Spleen (tissue), 11 donors: ENCODE data around the gene PANK1. TPM values are rescaled to one million over a fixed set of nuclear protein-coding genes. Genes with fewer than 3 reads are reported as not detected.

Experiments used
- DNase-seq: peaks from one replicate; pipeline ENCODE4 v3.0.0-alpha.2; 2020
- H3K27ac ChIP-seq, 8 donors: fragments of 200-600 bp; sonication (generic) in 7 of 8; 1 replicate in 4 of 8; 2 replicates in 4 of 8; pipeline versions ENCODE4 v1.5.0 to v1.8.0; 2016 to 2021; ENCODE audit warnings: inconsistent platforms in 4 of 8, mild to moderate bottlenecking in 4 of 8, moderate library complexity in 1 of 8
- H3K27me3 ChIP-seq, 7 donors: fragments of 200-600 bp; sonication (generic) in 6 of 7; replicated peaks in 1 of 7; 1 replicate in 4 of 7; 2 replicates in 3 of 7; pipeline versions ENCODE4 v1.5.0 to v1.8.0; 2016 to 2021; ENCODE audit warnings: inconsistent platforms in 3 of 7, mild to moderate bottlenecking in 1 of 7
- H3K36me3 ChIP-seq, 6 donors: fragments of 200-600 bp; sonication (generic) in 5 of 6; 1 replicate in 4 of 6; 2 replicates in 2 of 6; pipeline versions ENCODE4 v1.5.0 to v1.8.0; 2016 to 2021; ENCODE audit warnings: inconsistent platforms in 2 of 6
- H3K4me1 ChIP-seq, 6 donors: fragments of 200-600 bp; sonication (generic) in 5 of 6; 1 replicate in 3 of 6; 2 replicates in 3 of 6; pipeline versions ENCODE4 v1.5.0 to v1.8.0; 2016 to 2021; ENCODE audit warnings: inconsistent platforms in 3 of 6
- H3K4me3 ChIP-seq, 8 donors: fragments of 200-600 bp; sonication (generic) in 7 of 8; 1 replicate in 4 of 8; 2 replicates in 4 of 8; pipeline versions ENCODE4 v1.5.0 to v1.8.0; 2016 to 2021; ENCODE audit warnings: inconsistent platforms in 4 of 8, mild to moderate bottlenecking in 4 of 8, moderate library complexity in 2 of 8
- H3K9me3 ChIP-seq, 8 donors: fragments of 200-600 bp; sonication (generic) in 7 of 8; 1 replicate in 4 of 8; 2 replicates in 4 of 8; pipeline versions ENCODE4 v1.5.0 to v1.8.0; 2016 to 2021; ENCODE audit warnings: inconsistent platforms in 4 of 8
- POLR2A ChIP-seq, 3 donors: fragments of 450-650 bp; IDR thresholded peaks; one replicate each; pipeline ENCODE4 v1.5.1; 2017; ENCODE audit warnings: antibody characterized with exemption in 3 of 3, mild to moderate bottlenecking in 1 of 3
- POLR2AphosphoS5 ChIP-seq, 3 donors: sonication (generic); formaldehyde crosslinking; IDR thresholded peaks; one replicate each; pipeline ENCODE4 v1.5.1; 2017; ENCODE audit warnings: antibody characterized with exemption in 3 of 3
- WGBS, 5 donors: extraction: QIAGEN DNeasy Blood & Tissue Kit in 3 of 5; methylation state at CpG; one replicate each; pipeline versions ENCODE4 v1.1.5 to v1.1.7; 2013 to 2018; 5-methylcytosine and 5-hydroxymethylcytosine counted together
- intact Hi-C: fragments of 100-400 bp; cut with DNase I; formaldehyde crosslinking; loops from one replicate; pipeline ENCODE4 v1.15.0; 2023; ENCODE audit warnings: low total_unique reads
- polyA plus RNA-seq, 3 donors: library from polyadenylated mRNA; stranded (reverse); fragments of 200-250 nt; gene quantifications; one replicate each; pipeline ENCODE4 v1.2.1, GENCODE V29; 2013
- total RNA-seq, 7 donors: library from RNA; depleted of rRNA in 3 of 7; stranded (reverse); fragments of >200 nt in 3 of 7; fragmentation: NEBNext Ultra II Directional in 4 of 7; extraction: Animal tissue kit (Norgen Biotek cat#: 25700) in 4 of 7; gene quantifications; one replicate each; pipeline versions ENCODE4 v1.1.0 to v1.2.1, GENCODE V29; 2016 to 2021
- TF ChIP-seq, protein P1 (sequence below), 11 experiments: fragments of 200-600 bp in 7 of 11; fragments of 450-650 bp in 4 of 11; sonication (generic) in 4 of 11; IDR thresholded peaks in 8 of 11; conservative IDR thresholded peaks in 3 of 11; 1 replicate in 7 of 11; 2 replicates in 4 of 11; pipeline versions ENCODE4 v1.4.0 to v1.8.0; 2016 to 2021; ENCODE audit warnings: antibody characterized with exemption in 11 of 11, inconsistent platforms in 4 of 11, mild to moderate bottlenecking in 1 of 11
- donor health status: healthy with polysubstance abuse.
- donor health status: DM: no; HTN: no; CAD: no; lungs with moderate emphysema.
- donor health status: DM: no; HTN: no; CAD: no.
- donor health status: Bipolar disorder and iron deficiency.
- donor health status: healthy.
- donor health status: DM: no; HTN: no; CAD: no.
- donor health status: DM: yes; HTN: yes; CAD: no.

PANK1 gene
- total and polyA plus RNA-seq, 10 donors = 0.37 to 6.2 (median 1.6) TPM

DNA sequence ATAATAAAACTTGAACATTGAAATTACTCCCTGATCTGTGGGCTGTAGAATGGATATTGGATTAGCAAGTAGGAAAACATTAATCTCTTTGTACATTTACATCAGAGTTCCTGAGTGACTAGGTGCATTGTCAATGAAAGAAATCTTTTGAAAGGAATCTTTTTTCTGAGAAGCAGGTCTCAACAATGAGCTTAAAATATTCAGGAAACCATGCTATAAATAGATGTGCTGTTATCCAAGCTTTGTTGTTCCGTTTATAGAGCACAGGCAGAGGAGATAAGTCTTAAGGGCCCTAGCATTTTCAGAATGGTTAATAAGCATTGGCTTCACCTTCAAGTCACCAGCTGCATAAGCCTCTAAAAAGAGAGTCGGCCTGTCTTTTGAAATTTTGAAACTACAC lies 68.3 kb downstream of the PANK1 start:
- H3K27ac ChIP-seq = no peak overlapping the region
- no peak for DNase-seq
- intact Hi-C loops = no loop called here
- no peaks in the 10 kb centered on the region for H3K9me3 ChIP-seq
- no peak overlapping the region for H3K4me3 ChIP-seq
- 74 to 95% (median 84%) methylated on average over 2 of the region's 2 CpGs for WGBS, 5 donors
- TF ChIP-seq POLR2A (IDR thresholded peaks at IDR 0.05) = no peak
- TF ChIP-seq POLR2AphosphoS5 (IDR thresholded peaks at IDR 0.05) = no peak
- TF ChIP-seq, protein P1, sequence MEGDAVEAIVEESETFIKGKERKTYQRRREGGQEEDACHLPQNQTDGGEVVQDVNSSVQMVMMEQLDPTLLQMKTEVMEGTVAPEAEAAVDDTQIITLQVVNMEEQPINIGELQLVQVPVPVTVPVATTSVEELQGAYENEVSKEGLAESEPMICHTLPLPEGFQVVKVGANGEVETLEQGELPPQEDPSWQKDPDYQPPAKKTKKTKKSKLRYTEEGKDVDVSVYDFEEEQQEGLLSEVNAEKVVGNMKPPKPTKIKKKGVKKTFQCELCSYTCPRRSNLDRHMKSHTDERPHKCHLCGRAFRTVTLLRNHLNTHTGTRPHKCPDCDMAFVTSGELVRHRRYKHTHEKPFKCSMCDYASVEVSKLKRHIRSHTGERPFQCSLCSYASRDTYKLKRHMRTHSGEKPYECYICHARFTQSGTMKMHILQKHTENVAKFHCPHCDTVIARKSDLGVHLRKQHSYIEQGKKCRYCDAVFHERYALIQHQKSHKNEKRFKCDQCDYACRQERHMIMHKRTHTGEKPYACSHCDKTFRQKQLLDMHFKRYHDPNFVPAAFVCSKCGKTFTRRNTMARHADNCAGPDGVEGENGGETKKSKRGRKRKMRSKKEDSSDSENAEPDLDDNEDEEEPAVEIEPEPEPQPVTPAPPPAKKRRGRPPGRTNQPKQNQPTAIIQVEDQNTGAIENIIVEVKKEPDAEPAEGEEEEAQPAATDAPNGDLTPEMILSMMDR (IDR thresholded peaks at IDR 0.05 in 8 of 11, conservative IDR thresholded peaks at IDR 0.05 in 3 of 11) = no peak
- no peaks in the 10 kb centered on the region for H3K27me3 ChIP-seq
- H3K36me3 ChIP-seq = no peaks in the 10 kb centered on the region
- H3K4me1 ChIP-seq = no peaks in the 10 kb centered on the region

GRCh38 chr10:89576022-89576421 lies 69.0 kb downstream of the PANK1 start:
- Histone ChIP-seq H3K27me3 (no peaks in the 10 kb centered on the region), H3K4me1 (no peaks in the 10 kb centered on the region), H3K36me3 (no peaks in the 10 kb centered on the region), H3K4me3 (no peak overlapping the region), H3K27ac (no peak overlapping the region), H3K9me3 (no peaks in the 10 kb centered on the region)
- TF ChIP-seq, protein P1 (IDR thresholded peaks at IDR 0.05 in 8 of 11, conservative IDR thresholded peaks at IDR 0.05 in 3 of 11) = no peak
- TF ChIP-seq POLR2A (IDR thresholded peaks at IDR 0.05) (no peak), POLR2AphosphoS5 (IDR thresholded peaks at IDR 0.05) (no peak)
- WGBS, 5 donors = 91 to 96% (median 94%) methylated on average over 3 of the region's 3 CpGs
- intact Hi-C loops = no loop called here
- DNase-seq = no peak

GRCh38 chr10:89575031-89575430 lies 70.0 kb downstream of the PANK1 start:
- Histone ChIP-seq H3K4me1 (no peaks in the 10 kb centered on the region), H3K4me3 (no peak overlapping the region), H3K9me3 (no peaks in the 10 kb centered on the region), H3K27ac (no peak overlapping the region), H3K27me3 (no peaks in the 10 kb centered on the region), H3K36me3 (no peaks in the 10 kb centered on the region)
- DNase-seq = no peak
- intact Hi-C loops = no loop called here
- no peak for TF ChIP-seq POLR2A (IDR thresholded peaks at IDR 0.05)
- TF ChIP-seq POLR2AphosphoS5 (IDR thresholded peaks at IDR 0.05) = no peak
- TF ChIP-seq, protein P1 (IDR thresholded peaks at IDR 0.05 in 8 of 11, conservative IDR thresholded peaks at IDR 0.05 in 3 of 11) = no peak

DNA sequence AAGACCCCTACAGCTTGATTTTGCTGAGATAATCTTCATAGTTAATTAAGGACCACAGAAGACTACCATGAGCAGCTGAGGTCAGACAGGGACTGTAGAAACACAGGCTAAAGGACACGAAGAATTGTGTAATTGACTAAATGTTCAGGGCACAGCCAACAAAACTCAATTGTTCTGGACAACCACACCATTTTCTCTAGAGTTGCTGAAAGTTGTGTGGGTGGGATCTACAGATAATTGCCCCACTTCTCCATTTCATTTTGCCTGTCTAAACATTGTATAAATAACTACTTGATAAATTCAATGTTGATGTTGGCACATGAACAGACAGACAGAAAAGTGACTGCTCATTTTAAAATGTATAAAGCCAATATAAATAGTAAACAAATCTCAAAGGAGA lies 70.7 kb downstream of the PANK1 start:
- no peak overlapping the region for H3K4me3 ChIP-seq
- WGBS, 5 donors = 71 to 88% (median 79%) methylated on average over 1 of the region's 1 CpG
- TF ChIP-seq POLR2A (IDR thresholded peaks at IDR 0.05) = no peak
- TF ChIP-seq, protein P1 (IDR thresholded peaks at IDR 0.05 in 8 of 11, conservative IDR thresholded peaks at IDR 0.05 in 3 of 11) = no peak
- TF ChIP-seq POLR2AphosphoS5 (IDR thresholded peaks at IDR 0.05) = no peak

More for the DNA sequence above, 70.7 kb downstream of the PANK1 start:
- Histone ChIP-seq H3K27me3 (no peaks in the 10 kb centered on the region), H3K36me3 (no peaks in the 10 kb centered on the region), H3K27ac (no peak overlapping the region), H3K9me3 (no peaks in the 10 kb centered on the region), H3K4me1 (no peaks in the 10 kb centered on the region)
- DNase-seq = no peak
- intact Hi-C loops = no loop called here
